ENCODE results near the gene DNAH8.
A peak's percentile ranks its signal among the peaks of the same experiment; 100 is the strongest.
"Not testable (repeated sequence)": the region's sequence is repeated elsewhere in the genome, so short reads cannot be mapped to it uniquely, and the experiment has no call there.

The DNAH8 gene

DNA sequence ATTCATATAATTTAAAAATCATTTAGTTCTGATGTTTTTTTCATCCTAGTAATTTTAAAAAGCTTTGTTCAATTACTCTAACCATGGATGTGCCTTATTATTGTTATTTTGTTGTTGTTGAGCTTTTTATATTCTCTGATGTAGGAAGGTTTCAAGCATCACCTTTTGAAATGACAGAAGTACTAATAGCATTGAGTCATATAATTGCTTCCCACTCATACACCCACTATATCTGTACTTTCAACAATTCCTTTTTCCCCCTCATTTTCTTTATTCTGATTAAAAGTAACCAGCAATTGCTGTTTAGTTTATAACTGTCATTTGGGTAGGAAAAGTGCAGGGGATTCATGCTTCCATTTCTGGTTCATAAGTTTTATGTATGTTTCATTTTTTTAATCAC, 38.6 kb downstream of the DNAH8 start:
- no peak for DNase-seq

GRCh38 chr6:38755207-38755606, 40.1 kb downstream of the DNAH8 start:
- no peak for DNase-seq

DNA sequence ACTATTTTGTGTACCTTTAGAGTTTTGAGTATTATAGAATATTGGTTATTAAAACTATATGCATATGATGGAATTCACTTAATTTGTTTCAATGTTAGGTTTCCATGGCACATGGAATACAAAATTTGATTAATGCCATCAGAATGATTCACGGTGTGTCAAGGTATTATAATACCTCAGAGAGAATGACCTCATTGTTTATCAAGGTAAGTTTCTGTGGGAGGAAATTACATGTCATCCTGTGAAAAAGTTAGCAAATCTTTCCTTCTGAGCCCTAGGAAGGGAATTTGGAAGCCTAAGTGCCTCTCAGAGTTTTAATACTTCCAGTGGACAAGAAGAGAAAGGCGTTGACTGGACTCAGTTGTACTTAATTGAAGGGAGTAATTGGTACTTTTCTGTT, 40.8 kb downstream of the DNAH8 start:
- DNase-seq = no peak

DNA sequence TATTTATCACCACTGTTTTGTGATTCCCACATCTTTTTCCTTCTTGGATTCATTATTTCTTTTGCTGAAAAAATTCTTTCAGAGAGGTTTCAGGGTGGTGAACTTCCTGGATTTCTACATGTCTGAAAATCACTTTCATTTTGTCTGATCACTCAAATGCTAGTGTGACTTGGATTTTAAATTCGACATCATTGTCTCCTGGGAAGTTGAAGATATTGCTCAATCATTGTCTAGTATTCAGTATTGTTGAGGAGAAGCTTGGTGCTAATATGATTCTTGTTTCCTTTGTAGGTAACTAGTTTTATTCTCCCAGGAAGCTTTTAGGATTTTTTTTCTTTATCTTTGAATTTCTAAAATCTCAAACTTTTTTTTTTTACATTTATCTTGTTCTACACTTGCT, 45.0 kb downstream of the DNAH8 start:
- no peak for DNase-seq

GRCh38 chr6:38762848-38763247, 47.7 kb downstream of the DNAH8 start:
- DNase-seq = no peak

- no peak for DNase-seq
These were observed 52.4 kb downstream of the DNAH8 start for GRCh38 chr6:38767560-38767959.

DNA sequence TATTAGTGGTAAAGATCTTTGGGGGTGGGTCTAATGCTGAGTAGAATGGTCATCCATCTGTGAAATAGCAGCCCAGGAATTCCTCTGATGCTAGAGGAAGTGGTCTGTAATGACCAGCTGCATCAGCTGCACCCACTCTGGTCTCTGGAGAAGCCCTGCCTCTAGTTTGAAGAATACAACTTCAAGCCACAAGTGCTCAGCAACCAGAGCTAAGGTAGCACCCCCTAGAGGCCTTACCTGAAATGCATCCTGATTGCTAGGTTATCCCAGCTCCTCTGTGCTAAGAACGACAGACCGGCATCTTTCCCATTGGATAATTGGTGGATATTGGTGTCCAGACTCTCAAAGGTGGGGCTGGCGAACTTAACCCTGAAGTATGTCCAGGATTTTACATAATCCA, 58.2 kb downstream of the DNAH8 start:
- peak; percentile 16 to 37 (median 33) for DNase-seq

GRCh38 chr6:38774929-38775707, 60.0 kb downstream of the DNAH8 start:
- peak; percentile 46 to 63 (median 60) for DNase-seq

DNA sequence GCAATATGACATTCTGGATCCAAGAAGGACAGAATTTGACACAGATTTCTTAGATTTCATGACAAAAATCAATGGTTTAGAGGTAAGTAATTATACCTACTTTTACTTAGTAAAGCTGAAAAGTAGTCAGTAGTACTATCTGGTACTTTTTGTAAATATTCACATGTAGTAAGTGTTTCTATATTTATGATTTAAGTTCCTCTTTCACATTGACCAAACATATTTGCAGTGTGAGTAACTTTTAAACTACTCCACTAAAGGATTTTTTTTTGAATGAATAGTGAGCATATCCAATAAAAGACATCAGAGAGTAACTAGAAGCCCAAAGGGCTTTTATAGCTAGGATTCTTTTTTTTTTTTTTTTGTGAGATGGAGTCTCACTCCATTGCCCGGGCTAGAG, 60.8 kb downstream of the DNAH8 start:
- DNase-seq = peak in 2 of 3 donors; percentile 75 to 79

GRCh38 chr6:38776515-38776914, 61.4 kb downstream of the DNAH8 start:
- DNase-seq = no peak

GRCh38 chr6:38779310-38780062, 64.4 kb downstream of the DNAH8 start:
- no peak for DNase-seq

GRCh38 chr6:38782616-38783015, 67.5 kb downstream of the DNAH8 start:
- no peak for DNase-seq

GRCh38 chr6:38783443-38784228, 68.5 kb downstream of the DNAH8 start:
- DNase-seq = no peak

DNA sequence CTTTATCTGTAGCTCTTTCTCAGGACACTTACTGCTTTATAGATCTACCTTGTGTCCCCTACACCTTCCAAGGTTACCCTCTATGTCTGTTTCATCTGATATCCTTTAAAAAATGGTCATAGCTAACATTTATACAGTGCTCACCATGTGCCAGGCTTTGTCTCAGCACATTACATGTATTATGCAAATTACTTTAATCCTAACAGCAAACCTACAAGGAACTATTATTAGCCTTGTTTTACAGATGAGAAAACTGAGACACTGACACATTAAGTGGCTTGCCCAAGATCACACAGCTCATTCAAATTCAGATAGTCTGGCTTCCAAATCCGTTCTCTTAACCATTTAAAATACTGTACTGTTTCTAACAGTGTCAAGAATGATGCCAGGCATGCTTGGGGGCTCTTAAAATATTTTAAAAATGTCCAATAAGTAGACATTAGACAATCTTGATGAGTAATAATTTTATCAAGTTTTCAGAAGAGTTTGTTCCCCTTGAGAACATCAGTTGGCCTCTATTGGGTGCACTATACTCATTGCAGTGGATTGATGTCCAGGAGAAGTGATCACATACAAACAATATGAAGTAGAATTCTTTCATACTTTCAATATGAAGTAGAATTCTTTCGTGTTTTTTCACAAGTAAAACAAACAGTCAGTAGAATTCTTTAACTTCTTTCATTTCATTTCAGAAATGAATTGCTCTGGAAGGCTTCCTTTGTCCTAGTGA, 69.6 kb downstream of the DNAH8 start:
- DNase-seq = no peak

GRCh38 chr6:38786486-38786885, 71.4 kb downstream of the DNAH8 start:
- DNase-seq = no peak

GRCh38 chr6:38789256-38789655, 74.1 kb downstream of the DNAH8 start:
- DNase-seq = no peak

- DNase-seq = no peak
These were observed 77.2 kb downstream of the DNAH8 start for GRCh38 chr6:38792356-38792755.

- no peak for DNase-seq
These were observed 79.6 kb downstream of the DNAH8 start for GRCh38 chr6:38794682-38795081.

DNA sequence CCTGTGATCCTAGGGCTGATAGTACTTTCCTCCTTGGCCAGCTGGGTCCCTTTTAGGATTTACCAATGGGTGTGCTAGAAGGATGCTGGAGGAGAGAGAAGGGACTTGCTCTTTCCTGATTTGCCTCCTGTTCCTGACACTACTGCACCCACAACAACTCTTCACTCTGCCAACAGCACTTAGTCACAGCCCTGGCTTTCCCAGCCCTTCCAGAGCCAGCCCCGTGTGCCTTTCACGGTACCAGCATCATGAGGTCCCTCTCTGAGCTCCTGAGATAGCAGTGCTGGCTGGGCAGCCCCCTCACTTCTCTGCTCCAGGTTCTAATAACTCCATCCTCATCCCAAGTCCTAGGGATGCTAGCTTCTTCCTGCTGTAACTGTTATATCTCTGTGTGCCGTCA, 80.9 kb downstream of the DNAH8 start:
- no peak for DNase-seq

GRCh38 chr6:38796437-38796836, 81.3 kb downstream of the DNAH8 start:
- not testable (repeated sequence) for DNase-seq

DNA sequence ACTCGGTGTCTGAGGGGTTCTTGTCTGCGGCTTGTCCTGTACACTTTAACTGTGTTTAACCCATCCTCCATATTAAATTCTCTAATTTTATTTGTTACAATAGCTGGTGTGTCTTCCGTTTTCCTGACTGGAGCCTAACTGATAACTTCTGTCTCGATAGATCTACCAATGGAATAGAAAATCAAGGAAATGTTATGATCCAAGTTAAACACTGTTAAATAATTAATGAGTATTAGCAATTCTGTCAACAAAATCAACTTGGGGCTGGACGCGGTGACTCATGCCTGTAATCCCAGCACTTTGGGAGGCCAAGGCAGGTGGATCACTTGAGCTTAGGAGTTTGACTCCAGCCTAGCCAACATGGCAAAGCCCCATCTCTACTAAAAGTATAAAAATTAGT, 81.7 kb downstream of the DNAH8 start:
- no peak for DNase-seq

- no peak for DNase-seq
These were observed 82.3 kb downstream of the DNAH8 start for GRCh38 chr6:38797391-38797790.
